Measurements from ENCODE around the gene CNDP2. TPM values are rescaled to one million over a fixed set of nuclear protein-coding genes. Genes with fewer than 3 reads are reported as not detected.
A peak's percentile ranks its signal among the peaks of the same experiment; 100 is the strongest.

CNDP2 gene
- total RNA-seq, 1 experiment from 2014 or later: 34.7 TPM

- no peak for DNase-seq (ENCODE audit: low read depth)
Measured at GRCh38 chr18:74472312-74472711, 23.9 kb upstream of the CNDP2 start.

DNA sequence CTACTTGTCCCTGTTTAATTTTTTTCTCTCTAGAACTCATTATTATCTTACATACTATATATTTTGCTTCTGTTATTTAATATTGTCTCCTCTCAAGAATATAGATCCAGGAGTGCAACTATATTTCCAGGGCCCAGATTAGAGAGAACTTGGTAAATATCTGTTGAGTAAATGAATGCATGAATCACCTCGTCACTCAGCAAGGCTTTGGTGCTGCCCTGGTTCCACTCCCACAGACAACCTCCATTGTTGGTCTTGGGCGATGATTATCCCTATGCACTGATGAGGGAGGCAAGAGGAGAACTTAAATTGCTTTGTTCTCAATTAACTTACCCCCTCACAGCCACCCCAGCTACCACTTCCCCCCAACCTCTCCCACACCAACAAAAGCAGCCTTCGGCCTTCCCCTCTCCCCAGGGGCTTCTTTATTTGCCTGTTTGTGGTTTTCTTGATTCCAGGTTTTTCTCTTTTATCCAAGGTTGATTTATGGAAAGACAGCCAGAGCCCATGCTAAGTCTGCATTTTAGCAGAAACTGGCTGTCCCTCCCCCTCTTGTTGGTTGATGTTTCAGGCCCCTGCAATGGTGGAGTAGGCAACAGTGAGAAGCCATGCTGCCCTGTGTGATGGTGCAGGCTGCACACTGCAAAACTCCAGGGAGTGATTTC is 22.1 kb upstream of the CNDP2 start:
- DNase-seq (ENCODE audit: low read depth): no peak

DNA sequence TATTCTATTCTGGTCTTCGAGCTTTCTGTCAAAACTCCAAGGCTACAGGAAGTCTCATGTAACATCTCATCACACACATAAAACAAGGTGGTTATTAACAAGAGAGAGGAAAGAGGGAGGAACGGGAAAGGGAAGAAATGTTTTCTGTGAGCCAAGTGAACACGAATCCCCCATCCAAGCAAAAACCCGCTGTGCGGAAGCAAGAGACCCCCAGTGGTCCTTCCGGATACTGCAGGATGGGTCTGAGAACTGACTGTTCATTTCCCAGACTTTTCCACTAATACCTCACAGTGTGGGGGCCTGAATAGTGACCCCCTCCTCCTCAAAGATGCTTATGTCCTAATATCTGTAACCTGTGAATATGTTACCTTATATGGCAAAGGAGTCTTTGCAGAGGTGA is 20.0 kb upstream of the CNDP2 start:
- DNase-seq (ENCODE audit: low read depth): peak; percentile 22

DNA sequence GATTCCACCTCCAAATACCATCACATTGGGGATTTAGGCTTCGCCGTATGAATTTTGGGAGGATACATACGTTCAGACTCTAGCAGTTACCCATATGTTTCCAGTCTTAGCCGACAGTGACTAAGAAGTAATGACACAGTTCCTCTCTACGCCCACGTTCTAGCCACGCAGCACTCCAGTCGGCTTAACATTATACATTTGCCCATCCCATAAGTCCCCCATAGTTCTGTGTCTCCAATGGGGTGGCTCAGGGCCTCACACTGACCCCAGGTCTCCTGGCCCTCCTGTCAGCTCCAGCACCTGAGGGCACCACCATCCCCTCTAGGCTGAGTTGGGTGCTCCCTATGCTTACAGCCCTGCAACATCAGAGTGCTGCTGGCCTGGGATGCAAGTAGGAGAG is 18.4 kb upstream of the CNDP2 start:
- no peak for DNase-seq (ENCODE audit: low read depth)

- DNase-seq (ENCODE audit: low read depth): no peak
Measured at GRCh38 chr18:74478316-74478715, 17.8 kb upstream of the CNDP2 start.

DNA sequence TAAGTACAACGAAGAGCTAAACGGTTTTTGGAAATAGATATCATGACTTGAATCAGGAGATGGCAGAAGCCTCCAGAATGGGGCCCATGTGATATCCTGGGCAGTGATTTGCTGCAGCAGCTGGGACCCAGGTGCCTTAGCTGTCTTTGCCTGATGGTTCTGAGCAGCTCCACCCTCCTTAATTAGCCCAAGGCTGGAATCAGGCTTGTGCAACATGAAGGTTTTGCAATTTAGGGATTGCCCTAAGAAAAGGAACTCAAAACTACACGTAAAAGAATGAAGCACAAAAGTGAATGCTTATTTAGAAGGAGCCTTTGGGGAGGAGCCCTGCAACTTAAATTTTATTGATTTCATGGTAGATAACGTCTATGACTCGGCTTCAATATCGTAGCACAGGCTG is 17.3 kb upstream of the CNDP2 start:
- no peak for DNase-seq (ENCODE audit: low read depth)

- no peak for DNase-seq (ENCODE audit: low read depth)
Measured at GRCh38 chr18:74479486-74480148, 16.5 kb upstream of the CNDP2 start.

DNA sequence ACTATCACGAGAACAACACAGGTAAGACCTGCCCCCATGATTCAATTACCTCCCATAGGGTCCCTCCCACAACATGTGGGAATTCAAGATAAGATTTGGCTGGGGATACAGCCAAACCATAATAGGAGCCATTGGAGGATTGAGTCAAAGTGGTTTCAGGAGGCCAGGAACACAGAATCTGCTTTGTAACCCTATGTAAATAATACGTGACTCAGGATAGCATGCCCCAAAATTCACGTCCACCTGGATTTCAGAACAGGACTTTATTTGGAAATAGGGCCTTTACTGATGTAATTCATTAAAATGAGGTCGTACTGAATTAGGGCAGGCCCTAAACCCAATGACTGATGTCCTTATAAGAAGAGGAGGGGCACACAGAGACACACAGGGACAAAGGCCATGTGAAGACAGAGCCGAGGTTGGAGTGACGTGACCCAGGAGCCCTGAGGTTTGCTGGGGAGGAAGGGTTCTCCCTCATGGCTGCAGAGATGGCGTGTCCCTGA is 16.0 kb upstream of the CNDP2 start:
- DNase-seq (ENCODE audit: low read depth): no peak

- no peak for DNase-seq (ENCODE audit: low read depth)
Measured at GRCh38 chr18:74482697-74483096, 13.5 kb upstream of the CNDP2 start.

GRCh38 chr18:74486119-74486849 is 9.9 kb upstream of the CNDP2 start:
- DNase-seq (ENCODE audit: low read depth): no peak

GRCh38 chr18:74488354-74488753 is 7.8 kb upstream of the CNDP2 start:
- DNase-seq (ENCODE audit: low read depth): no peak

DNA sequence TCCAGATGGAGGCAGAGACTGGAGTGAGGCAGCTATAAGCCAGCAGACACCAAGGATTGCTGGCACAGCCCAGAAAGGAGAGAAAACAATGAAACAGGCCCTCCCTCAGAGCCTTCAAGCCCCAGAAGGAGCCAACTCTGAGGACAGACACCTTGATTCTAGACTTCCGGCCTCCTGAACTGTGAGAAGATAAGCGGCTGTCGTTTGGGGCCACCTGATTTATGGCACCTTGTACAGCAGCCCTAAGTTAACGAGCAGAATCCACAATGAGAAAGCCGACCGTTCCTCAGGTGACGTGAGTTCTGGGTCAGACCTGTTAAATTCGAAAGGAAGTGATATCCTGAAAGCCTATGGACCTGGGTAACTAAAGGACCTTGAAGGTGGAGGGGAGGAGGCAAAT is 7.3 kb upstream of the CNDP2 start:
- no peak for DNase-seq (ENCODE audit: low read depth)

- peak; percentile 43 for DNase-seq (ENCODE audit: low read depth)
Measured at GRCh38 chr18:74489676-74490075, 6.5 kb upstream of the CNDP2 start.

GRCh38 chr18:74492259-74492658 is 3.9 kb upstream of the CNDP2 start:
- DNase-seq (ENCODE audit: low read depth): no peak

- peak; percentile 41 for DNase-seq (ENCODE audit: low read depth)
Measured at GRCh38 chr18:74493689-74494088, 2.5 kb upstream of the CNDP2 start.

- no peak for DNase-seq (ENCODE audit: low read depth)
Measured at GRCh38 chr18:74494514-74494913, 1.6 kb upstream of the CNDP2 start.

DNA sequence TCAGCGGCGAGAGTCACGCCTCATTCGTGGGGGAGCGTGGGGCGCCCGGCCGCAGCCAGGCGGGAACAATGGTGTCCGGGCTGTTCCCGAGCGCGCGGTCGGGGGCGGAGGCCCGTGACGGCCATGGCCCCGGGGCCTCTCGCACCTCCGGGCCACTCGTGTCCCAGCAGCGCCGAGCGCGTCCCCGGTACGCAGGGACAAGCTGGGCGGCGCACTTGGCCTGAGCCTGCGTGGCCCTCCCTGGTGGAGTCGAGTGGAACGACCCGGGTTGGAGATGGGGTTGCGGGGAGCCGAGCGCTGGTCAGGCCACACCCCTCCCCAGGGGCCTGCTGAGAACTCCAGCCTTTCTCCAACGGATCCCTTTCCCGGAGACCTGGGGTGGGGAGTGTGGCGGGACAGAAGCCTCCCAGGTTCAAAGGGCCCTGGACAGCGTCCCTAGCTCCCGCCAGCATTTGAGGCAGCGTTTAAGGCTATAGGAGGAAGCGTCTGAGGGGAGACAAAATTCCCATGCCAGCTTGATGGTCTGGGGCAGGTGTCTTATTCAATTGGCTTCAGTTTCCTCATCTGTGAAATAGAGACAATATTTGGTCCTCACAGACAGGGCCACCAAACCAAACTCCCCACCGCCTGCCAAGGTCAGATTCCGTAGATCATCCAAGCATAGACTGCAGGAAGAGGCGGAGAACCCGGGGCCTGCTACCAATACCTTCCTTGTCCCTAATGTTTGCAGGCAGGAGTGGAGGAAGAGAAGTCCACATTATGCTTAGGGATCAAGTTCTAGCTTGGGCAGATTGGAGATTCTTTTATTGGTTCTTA is 553 bp downstream of the CNDP2 start:
- peak; percentile 64 for DNase-seq (ENCODE audit: low read depth)

GRCh38 chr18:74497324-74497676 is 1.1 kb downstream of the CNDP2 start:
- DNase-seq (ENCODE audit: low read depth): no peak

GRCh38 chr18:74497778-74498177 is 1.6 kb downstream of the CNDP2 start:
- DNase-seq (ENCODE audit: low read depth): no peak

GRCh38 chr18:74498712-74499627 is 2.8 kb downstream of the CNDP2 start:
- DNase-seq (ENCODE audit: low read depth): peak; percentile 72

- peak; percentile 73 for DNase-seq (ENCODE audit: low read depth)
Measured at GRCh38 chr18:74499633-74500032, 3.5 kb downstream of the CNDP2 start.
